HG02885 (cell line): ENCODE results near the gene MTERF1.
"Not testable (repeated sequence)": the region's sequence is repeated elsewhere in the genome, so short reads cannot be mapped to it uniquely, and the experiment has no call there.

ENCODE experiments used
- ATAC-seq: cut with Tn5 transposase; IDR thresholded peaks from one replicate; pipeline ENCODE4 v1.9.1; 2021; ENCODE audit warnings: mild to moderate bottlenecking; ENCODE audit not compliant: unreplicated experiment, poor library complexity

The MTERF1 gene

DNA sequence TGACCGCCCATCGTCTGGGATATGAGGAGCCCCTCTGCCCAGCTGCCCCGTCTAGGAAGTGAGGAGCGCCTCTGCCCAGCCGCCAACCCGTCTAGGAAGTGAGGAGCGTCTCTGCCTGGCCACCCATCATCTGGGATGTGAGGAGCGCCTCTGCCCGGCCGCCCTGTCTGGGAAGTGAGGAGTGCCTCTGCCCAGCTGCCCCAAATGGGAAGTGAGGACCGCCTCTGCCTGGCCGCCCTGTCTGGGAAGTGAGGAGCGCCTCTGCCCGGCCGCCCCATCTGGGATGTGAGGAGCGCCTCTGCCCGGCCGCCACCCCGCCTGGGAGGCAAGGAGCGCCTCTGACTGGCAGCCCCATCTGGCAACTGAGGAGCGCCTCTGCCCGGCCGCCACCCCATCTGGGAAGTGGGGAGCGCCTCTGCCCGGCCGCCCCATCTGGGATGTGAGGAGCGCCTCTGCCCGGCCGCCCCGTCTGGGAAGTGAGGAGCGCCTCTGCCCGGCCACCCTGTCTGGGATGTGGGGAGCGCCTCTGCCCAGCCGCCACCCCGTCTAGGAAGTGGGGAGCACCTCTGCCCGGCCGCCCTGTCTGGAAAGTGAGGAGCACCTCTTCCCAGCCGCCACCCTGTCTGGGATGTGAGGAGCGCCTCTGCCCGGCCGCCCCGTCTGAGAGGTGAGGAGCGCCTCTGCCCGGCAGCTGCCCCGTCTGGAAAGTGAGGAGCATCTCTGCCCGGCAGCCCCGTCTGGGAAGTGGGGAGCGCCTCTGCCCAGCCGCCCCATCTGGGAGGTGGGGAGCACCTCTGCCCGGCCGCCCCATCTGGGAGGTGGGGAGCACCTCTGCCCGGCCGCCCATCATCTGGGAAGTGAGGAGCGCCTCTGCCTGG is 7.1 kb upstream of the MTERF1 start:
- not testable (repeated sequence) for ATAC-seq

DNA sequence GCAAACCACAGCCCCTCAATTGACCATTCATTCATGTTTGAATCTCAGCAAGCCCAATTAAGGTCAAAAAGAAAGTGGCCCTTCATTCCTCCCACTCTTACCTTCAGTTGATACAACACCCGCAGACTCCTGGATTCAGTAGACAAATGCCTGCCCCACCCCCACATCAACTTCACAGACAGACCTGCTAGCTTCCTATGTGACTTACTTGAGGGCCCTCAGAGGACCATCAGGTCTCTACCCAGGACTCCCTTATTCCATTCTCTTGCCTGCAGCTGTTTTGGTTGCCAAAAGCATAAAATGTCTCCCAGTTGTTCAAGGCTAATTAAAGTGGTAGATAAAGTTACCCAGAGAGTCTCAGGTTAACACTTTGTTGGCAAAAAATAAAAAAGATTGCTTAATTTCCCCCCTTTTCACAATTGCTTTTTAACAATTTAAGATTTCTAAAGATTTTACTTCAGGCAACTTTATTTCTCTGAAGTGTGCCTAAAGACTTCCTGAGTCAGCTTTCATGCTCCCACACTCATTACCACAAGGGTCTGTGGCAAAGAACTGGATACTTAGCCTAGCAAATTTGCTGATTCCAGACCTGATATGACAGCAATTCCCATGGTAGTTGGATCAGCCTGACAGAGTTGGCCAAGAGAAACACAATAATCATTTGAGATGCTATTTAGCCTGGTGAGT is 3.3 kb upstream of the MTERF1 start:
- no peak for ATAC-seq

DNA sequence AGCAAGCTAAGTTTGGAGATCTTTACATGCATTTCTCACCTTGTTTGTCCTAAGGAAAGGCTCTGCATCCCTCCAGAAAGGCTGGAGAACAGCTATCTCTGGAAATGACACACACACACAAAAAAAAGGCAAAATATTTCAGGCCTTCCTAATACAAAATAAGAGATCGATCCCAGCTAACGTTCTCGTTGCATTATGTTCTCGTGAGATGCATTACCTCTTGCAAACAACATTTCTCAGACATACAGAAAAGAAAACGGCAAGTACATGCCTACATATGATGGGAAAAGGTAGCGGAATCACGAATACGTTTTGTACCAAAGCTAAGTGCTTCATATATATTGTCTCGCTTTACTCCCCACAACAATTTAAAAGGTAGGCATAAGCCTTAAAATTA is 488 bp downstream of the MTERF1 start:
- ATAC-seq = no peak

DNA sequence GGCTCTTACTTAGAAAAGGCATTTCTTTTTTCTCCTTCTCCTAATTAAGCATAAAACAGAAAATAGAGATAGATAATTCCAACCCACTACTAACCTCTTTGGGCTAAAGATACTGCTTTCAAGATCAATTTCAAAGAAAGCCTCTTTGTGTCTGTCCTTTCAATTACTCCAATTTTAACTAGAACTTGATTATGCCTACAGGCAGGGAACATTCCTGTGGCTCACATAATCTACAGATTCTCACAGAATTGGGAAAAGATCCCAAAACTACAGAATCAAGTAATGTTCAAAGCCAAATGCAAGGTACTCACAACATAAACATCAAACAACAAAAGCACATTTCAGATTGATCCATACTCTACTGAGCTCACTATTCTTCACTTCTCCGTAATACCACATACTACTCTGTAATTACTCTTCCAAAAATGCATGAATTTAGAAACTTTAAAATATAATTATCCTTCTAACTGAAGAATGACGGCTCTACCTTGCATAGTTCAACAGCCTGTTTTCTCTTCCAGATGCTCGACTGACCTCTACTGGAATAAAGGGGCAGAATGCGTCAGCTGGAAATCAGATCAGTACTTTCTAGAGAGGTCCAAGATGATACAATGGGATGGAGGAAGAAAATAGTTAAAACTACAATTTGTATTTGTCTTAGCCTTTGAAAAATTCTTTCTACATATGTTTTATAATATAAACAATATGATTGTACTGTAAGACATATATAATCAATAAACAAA is 3.9 kb downstream of the MTERF1 start:
- no peak for ATAC-seq

DNA sequence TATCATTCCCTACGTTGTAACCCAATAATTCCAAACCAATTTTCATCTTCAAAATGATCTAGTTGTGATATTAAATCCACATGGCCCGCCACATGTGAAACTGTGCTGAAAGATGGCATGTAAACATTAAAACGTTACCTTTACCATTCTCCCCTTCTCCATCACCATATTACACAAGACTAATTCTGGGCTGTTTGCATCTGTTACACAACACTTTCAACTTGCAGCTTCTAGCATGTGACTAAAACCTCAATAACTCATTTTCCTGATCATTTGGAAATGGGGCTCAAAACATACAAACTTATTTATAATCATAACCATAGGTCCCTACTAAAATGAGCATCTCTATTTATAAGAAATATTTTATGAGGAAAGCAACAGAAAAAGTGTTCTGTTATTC is 4.7 kb downstream of the MTERF1 start:
- no peak for ATAC-seq

DNA sequence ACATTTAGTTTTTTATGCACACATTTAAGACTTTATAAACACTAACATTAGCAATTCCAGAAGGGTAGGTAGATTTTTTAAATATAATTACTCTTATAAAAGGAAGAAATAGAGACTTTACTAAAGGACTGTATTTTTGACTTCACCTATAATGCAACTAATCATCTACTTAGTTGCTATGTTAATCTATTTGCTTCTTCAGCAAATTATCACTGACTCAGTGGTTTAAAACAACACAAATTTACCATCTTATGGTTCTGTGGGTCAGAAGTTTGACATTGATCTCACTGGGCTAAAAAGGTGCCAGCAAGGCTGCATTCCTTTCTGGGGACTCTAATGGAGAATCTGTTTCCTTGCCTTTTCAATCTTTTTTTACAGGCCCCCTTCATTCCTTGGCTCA is 7.6 kb downstream of the MTERF1 start:
- no peak for ATAC-seq

DNA sequence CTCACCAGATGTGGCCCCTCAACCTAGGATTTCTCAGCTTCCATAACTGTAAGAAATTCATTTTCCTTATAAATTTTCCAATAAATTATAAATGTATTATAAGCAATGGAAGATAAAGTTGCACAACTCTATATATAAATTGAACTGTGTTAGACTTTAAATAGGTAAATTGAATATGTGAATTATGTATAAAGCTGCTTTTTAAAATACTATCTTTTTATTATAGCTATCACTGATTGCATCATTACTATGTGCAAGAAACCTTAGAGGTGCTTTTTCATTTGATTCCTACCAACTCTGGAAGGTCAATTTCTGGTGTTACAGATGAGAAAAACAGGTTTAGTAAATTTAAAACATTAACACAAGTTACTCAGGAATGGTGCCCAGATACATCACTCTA is 8.4 kb downstream of the MTERF1 start:
- no peak for ATAC-seq

DNA sequence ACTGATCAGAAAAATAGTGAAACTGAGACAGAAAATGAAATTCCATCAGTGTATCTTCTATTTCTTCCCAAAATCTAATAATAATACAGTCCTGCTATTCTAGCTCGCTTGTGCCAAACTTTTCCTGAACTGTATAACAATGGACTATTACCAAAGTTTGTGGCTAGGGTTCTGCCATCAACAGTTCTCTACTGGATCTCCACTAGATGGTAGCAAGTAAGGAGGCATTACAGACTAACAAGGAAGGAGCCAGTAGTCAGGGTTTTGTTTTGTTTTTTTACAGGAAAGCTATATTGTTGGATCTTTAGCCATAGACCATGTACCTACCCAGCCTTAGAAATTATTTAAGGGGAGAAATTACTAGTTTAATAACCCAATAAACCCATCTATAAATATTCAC is 10.8 kb downstream of the MTERF1 start:
- ATAC-seq = no peak

DNA sequence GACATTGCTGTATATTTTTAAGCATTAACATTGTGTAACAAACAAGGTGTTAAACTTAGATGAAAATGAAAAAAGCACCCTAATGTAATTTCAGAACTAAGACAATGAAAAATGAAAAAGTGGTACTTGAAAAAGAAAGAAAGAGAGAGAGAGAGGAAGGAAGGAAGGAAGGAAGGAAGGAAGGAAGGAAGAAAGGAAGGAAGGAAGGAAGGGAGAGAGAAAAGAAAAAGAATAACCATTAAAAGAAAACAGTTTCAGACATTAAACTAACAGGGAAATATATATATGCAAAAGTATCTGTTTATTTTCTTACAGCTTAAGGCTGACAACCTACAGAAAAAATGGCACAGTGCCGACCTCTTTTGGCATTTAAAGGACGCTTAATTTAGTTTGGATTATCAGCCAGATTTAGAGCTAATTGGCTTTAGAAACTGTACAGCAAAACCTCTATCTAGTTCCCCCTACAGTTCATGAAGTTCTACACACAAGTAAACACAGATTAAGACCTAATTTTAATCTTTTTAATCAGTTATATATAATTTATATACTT is 13.8 kb downstream of the MTERF1 start:
- no peak for ATAC-seq

DNA sequence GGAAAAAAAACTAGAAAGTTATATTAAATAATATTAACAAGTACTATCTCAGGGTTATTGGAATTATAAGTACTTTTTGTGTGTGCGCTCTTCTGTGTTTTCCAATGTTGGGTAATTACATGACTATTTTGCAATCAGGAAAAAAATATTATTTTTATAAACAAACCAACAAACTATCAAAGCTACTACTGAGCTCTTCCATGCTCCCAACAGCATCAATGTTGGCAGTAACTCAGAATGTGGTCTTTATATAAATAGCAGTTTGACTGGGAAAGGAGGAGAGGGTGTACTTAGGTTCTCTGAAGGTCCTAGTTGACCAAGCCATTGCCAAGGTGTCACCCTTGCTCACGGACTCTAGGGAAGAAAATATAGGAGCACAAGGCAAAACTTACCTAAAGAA is 15.0 kb downstream of the MTERF1 start:
- no peak for ATAC-seq

DNA sequence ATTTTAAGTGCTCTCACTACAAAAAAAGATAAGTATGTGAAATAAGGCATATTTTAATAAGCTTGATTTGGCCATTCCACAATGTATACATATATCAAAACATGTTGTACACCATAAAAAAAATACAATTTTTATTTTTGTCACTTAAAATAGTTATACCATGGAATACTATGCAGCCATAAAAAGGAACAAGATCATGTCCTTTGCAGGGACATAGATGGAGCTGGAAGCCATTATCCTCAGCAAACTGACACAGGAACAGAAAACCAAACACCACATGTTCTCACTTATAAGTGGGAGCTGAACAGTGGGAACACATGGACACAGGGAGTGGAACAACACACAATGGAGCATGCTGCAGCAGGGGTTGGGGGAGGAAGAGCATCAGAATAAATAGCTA is 15.9 kb downstream of the MTERF1 start:
- not testable (repeated sequence) for ATAC-seq

DNA sequence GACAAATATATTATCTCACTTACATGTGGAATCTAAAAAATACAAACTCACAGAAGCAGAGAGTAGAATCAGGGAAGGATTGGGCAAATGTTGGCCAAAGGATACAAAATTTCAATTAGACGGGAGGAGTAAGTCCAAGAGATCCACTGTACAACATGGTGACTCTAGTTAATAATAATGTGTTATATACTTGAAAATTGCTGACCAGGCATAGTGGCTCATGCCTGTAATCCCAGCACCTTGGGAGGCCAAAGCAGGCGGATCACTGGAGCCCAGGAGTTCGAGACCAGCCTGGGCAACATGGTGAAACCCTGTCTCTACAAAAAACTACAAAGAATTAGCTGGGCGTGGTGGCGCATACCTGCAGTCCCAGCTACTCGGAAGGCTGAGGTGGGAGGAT is 16.4 kb downstream of the MTERF1 start:
- no peak for ATAC-seq

DNA sequence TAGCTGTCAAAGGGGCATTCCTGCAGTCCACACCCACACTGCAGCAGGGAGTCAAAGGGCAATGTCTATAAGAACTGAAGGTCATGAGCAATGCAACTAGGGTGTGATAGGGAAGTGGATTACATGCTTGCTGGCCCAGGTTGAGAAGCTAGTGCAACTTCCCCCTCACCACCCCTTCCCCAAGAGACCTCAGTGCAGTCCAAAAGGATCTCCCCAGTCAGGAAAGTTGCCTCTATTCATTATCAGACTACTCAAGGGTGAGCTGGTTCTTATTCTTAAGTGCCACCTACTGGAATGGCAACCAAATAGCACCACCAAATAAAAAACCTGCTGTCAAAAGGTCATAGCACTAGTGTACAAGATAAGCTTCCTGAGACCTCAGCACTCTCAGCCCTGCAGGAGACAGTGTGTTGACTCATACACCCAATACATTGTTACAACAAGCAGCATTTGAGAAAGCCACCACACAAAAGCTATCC is 28.2 kb downstream of the MTERF1 start:
- ATAC-seq = peak; percentile 69

DNA sequence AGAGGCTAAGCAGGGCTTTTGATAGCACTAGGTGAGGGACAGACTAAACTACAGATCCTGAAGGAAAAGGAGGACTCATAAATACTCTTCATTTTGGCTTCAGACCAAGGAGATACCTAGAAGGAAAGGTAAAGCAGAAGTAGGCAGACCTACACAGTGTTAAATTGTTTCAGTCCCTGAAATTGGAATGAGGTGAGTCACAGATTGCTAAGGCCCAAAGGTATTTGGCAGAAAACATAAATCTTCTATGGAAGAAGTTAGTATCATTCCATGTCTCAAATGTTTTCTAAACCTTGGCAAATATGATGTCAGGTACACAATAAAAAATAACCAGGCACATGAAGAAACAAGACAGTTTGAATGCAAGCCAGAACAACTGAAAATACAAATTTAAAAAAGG is 30.0 kb downstream of the MTERF1 start:
- no peak for ATAC-seq

DNA sequence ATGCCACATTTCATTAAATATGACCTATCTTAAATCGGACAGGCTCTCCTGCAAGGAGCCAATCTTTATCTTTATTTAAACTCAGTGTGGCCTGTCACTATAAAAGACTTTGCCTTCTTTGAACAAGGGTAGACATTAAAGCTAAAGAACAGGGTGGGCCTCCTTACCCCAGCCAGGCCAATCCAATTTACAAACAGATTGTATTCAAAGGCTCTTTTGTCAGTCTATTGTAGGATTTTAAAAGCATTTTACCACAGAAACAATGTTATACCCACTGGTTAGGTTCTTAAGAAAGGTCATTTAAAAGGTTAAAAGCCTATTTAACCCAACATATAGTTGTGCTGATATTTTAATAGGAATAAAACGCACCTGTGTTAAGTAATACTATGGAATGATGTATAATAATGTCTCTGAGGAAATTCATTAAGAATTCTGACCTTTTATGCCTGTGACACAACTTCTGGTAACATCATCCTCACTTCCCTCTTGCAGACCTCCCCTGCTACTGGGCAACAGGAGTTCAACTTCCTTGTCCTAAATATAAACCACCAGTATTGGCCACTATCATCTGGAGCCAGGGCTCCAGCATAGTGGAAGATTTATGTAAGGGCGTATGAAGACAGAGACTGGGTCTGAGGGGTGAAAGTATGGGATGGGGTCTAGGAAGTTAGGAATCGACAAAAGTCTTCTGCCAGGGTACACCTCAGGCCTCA is 32.5 kb downstream of the MTERF1 start:
- no peak for ATAC-seq

DNA sequence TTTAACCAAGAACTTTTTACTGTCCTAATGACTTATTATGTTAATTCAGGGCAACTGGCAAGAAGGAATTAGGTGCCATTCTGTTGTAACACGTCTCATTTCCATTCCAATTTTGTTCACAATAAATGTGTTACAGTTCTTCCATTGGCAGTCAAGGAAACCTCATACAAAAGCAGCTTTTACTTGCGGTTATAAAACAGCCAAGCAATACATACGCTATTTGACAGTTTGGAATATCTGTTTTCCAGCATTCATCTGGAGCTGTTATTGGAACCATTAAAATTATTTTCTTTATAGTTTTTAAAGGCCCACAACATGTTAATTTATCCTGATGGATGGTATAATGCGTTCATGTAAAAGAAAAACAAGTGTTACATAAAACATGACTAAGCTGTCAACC is 33.3 kb downstream of the MTERF1 start:
- ATAC-seq = no peak

DNA sequence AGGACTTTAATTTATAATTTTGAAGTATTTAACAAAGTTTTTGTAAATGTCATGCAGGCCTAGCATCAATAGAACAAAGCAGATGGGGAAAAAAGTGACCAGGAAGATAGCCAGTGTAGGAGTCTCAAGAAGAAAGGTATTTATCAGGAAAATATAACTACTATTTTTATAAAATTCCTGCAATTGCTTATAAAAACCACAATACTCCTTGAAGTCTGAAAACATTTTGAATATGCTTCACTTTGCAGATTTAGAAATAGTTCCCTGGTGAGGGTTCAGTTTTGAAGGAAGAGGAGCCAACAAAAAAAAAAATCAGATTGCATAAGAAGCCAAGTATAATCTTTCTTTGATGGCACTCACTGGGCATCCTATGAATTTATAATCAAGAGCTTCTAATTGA is 34.1 kb downstream of the MTERF1 start:
- ATAC-seq = no peak

DNA sequence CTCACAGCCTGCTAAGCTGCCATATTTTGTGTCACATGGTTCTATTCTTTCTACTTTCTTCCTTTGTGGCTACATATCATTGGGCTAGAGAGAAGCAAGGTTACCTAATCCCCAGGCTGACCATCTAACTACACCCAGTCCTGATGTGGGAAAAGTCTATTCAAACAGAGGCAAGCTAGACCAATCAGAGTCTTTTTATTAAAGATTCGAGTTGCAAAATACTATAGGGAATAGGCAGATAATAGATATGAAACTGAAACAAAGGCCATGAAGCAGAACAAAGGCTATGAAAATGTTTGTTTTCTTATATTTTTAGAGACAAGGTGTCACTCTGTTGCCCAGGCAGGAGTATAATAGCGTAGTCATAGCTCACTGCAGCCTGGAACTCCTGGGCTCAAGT is 36.7 kb downstream of the MTERF1 start:
- peak; percentile 93 for ATAC-seq

DNA sequence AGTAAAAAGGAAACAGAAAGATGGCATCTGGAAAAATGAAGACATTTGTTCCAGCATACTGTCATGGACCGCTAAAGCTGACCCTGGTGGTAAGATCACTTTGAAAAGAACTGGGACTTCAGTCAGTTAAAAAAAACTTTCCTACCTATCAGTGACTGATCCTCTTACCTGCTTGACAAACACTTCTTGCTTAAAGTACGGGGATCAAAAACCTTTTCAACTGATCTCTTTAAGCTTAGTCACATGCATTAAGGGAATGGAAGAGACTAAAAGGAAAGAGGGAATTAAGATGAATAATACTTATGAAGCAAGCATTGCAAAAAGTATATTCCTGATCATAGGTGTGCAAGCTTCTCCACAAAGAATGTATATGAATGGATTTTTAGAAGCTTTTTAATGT is 42.1 kb downstream of the MTERF1 start:
- no peak for ATAC-seq

DNA sequence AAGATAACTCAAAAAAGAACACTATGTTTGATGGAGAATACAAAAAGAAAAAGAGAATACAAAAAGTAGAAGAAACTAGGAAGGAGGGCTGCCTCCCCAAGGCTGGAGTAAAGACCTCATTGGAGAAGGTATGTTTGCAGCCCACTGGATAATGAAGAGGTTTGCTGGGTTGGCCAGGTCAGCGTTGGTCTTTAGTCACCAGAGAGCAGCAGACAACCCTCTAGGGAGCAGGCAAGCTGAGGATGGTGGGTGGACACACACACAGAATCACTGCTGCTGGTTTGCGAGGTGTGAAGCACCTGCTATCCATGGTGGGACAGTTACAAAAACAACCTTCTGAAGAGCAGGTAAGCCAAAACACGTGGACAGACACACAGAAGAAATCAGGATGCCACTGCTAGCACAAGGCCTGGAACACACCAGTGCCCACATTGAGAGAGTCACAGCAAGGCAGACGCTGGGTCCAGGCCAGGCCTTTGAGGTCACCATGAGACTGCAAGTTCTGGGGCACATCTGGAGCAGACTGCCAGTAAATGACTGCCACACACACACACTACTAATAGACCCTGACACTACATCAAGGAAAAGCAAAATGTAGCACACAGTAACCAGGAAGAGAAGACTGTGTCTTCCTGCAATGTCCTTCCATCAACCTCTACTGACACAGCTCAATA is 43.0 kb downstream of the MTERF1 start:
- ATAC-seq = no peak
